Lower leg skin (tissue), 4 donors: Measurements from ENCODE around the gene CMIP. TPM values are rescaled to one million over a fixed set of nuclear protein-coding genes. Genes with fewer than 3 reads are reported as not detected.

Source experiments
- DNase-seq, 2 donors: peaks; one replicate each; pipeline ENCODE4 v3.0.0-alpha.2; 2019; ENCODE audit warnings: low spot score in 2 of 2
- H3K4me3 ChIP-seq: fragments of 200-600 bp; sonication (generic); 2 replicates; pipeline ENCODE4 v1.5.1; 2017; ENCODE audit warnings: mild to moderate bottlenecking, low read depth; ENCODE audit not compliant: poor library complexity, severe bottlenecking
- CTCF ChIP-seq, 3 donors: fragments of 450-650 bp; IDR thresholded peaks; one replicate each; pipeline ENCODE4 v1.5.1; 2016; ENCODE audit warnings: antibody characterized with exemption in 3 of 3, mild to moderate bottlenecking in 3 of 3, moderate library complexity in 2 of 3
- POLR2A ChIP-seq, 2 donors: fragments of 450-650 bp; IDR thresholded peaks; one replicate each; pipeline ENCODE4 v1.6.1; 2016 to 2017; ENCODE audit warnings: antibody characterized with exemption in 2 of 2, mild to moderate bottlenecking in 1 of 2, moderate library complexity in 1 of 2
- WGBS, 2 donors: methylation state at CpG; one replicate each; pipeline ENCODE4 v1.1.5; 2018; 5-methylcytosine and 5-hydroxymethylcytosine counted together
- intact Hi-C: fragments of 100-400 bp; cut with DNase I; formaldehyde crosslinking; loops from one replicate; pipeline ENCODE4 v1.15.0; 2023; ENCODE audit warnings: low total_unique reads
- total RNA-seq, 4 donors: library from RNA; depleted of rRNA; stranded (reverse); fragments of >200 nt; gene quantifications; one replicate each; pipeline ENCODE4 v1.1.0, GENCODE V29; 2016

CMIP gene
- total RNA-seq, 4 donors from 2014 or later, result 53.7 to 115 (median 77.4) TPM

GRCh38 chr16:81473969-81474959 is 29.7 kb downstream of the CMIP start:
- intact Hi-C loops, result no loop called here
- no peak for TF ChIP-seq POLR2A (IDR thresholded peaks at IDR 0.05)
- TF ChIP-seq CTCF (IDR thresholded peaks at IDR 0.05), result no peak
- no peak for DNase-seq

GRCh38 chr16:81477697-81478693 is 33.4 kb downstream of the CMIP start:
- TF ChIP-seq CTCF (IDR thresholded peaks at IDR 0.05), result no peak
- TF ChIP-seq POLR2A (IDR thresholded peaks at IDR 0.05), result no peak
- 87 to 88% methylated on average over 19 of the region's 19 CpGs for WGBS, 2 donors
- no peak overlapping the region for H3K4me3 ChIP-seq
- intact Hi-C loops, result no loop called here
- DNase-seq, result no peak

More at GRCh38 chr16:81473969-81474959, 29.7 kb downstream of the CMIP start:
- H3K4me3 ChIP-seq, result no peak overlapping the region
- WGBS, 2 donors, result 88 to 90% methylated on average over 19 to 20 of the region's 20 CpGs

GRCh38 chr16:81478876-81479511 is 34.4 kb downstream of the CMIP start:
- 74 to 76% methylated on average over 13 of the region's 13 CpGs for WGBS, 2 donors

GRCh38 chr16:81480606-81481206 is 36.1 kb downstream of the CMIP start:
- H3K4me3 ChIP-seq, result no peak overlapping the region
- no peak for DNase-seq
- TF ChIP-seq CTCF (IDR thresholded peaks at IDR 0.05) (no peak), POLR2A (IDR thresholded peaks at IDR 0.05) (no peak)
- intact Hi-C loops, result no loop called here
- 83% methylated on average over 9 of the region's 9 CpGs for WGBS, 2 donors

More at GRCh38 chr16:81478876-81479511, 34.4 kb downstream of the CMIP start:
- H3K4me3 ChIP-seq, result no peak overlapping the region
- DNase-seq, result peak in 1 of 2 donors; percentile 55
- TF ChIP-seq CTCF (IDR thresholded peaks at IDR 0.05) (no peak), POLR2A (IDR thresholded peaks at IDR 0.05) (no peak)
- intact Hi-C loops, result no loop called here
